ENCODE data around the gene NTSR2.

- TF ChIP-seq EZH2phosphoT487 (IDR thresholded peaks at IDR 0.05; ENCODE audit: low read length) (no peak), CTCF (IDR thresholded peaks at IDR 0.05; ENCODE audit: low read length) (no peak)
These were observed 51.8 kb downstream of the NTSR2 start for GRCh38 chr2:11617984-11618707.

Measured in MM.1S (cell line).